GM08714 (cell line): Measurements from ENCODE around the gene BPIFB2.

Experiments
- H3K4me3 ChIP-seq: fragments of 200-500 bp; sonication (Bioruptor generic); 2 replicates; pipeline ENCODE4 v1.5.1; 2014; ENCODE audit warnings: mild to moderate bottlenecking, low read length, inconsistent platforms
- ZNF274 ChIP-seq: IDR thresholded peaks from 2 replicates; pipeline ENCODE4 v1.6.1; 2012; ENCODE audit warnings: mild to moderate bottlenecking, low read depth, low read length

BPIFB2 gene

GRCh38 chr20:33013701-33014326 is 6.3 kb downstream of the BPIFB2 start:
- no peak for TF ChIP-seq ZNF274
- no peak overlapping the region for H3K4me3 ChIP-seq

GRCh38 chr20:33014336-33015113 is 7.0 kb downstream of the BPIFB2 start:
- TF ChIP-seq ZNF274 = no peak
- H3K4me3 ChIP-seq = no peak overlapping the region

- TF ChIP-seq ZNF274 = no peak
- H3K4me3 ChIP-seq = no peak overlapping the region
Measured at GRCh38 chr20:33015114-33015484, 7.6 kb downstream of the BPIFB2 start.

- no peak for TF ChIP-seq ZNF274
- no peak overlapping the region for H3K4me3 ChIP-seq
Measured at GRCh38 chr20:33015700-33016580, 8.4 kb downstream of the BPIFB2 start.

GRCh38 chr20:33016581-33017109 is 9.1 kb downstream of the BPIFB2 start:
- TF ChIP-seq ZNF274 = no peak
- H3K4me3 ChIP-seq = no peak overlapping the region

GRCh38 chr20:33017542-33017941 is 10.0 kb downstream of the BPIFB2 start:
- H3K4me3 ChIP-seq = no peak overlapping the region
- no peak for TF ChIP-seq ZNF274

GRCh38 chr20:33018169-33018931 is 10.8 kb downstream of the BPIFB2 start:
- no peak overlapping the region for H3K4me3 ChIP-seq
- TF ChIP-seq ZNF274 = no peak

- TF ChIP-seq ZNF274 = no peak
- no peak overlapping the region for H3K4me3 ChIP-seq
Measured at GRCh38 chr20:33019465-33020277, 12.2 kb downstream of the BPIFB2 start.

GRCh38 chr20:33020278-33021161 is 13.0 kb downstream of the BPIFB2 start:
- TF ChIP-seq ZNF274 = no peak
- H3K4me3 ChIP-seq = no peak overlapping the region

GRCh38 chr20:33021879-33022278 is 14.4 kb downstream of the BPIFB2 start:
- TF ChIP-seq ZNF274 = no peak
- H3K4me3 ChIP-seq = no peak overlapping the region

- no peak overlapping the region for H3K4me3 ChIP-seq
- TF ChIP-seq ZNF274 = no peak
Measured at GRCh38 chr20:33022289-33022688, 14.8 kb downstream of the BPIFB2 start.
